GM23248 (cell line): Measurements from ENCODE around the gene ACSL6. TPM values are rescaled to one million over a fixed set of nuclear protein-coding genes. Genes with fewer than 3 reads are reported as not detected.
"Not testable (repeated sequence)": the region's sequence is repeated elsewhere in the genome, so short reads cannot be mapped to it uniquely, and the experiment has no call there.

ENCODE experiments used
- DNase-seq: peaks from one replicate; pipeline ENCODE4 v3.0.0-alpha.2; 2015
- H2AFZ ChIP-seq: fragments of 200-600 bp; sonication (generic); 2 replicates; pipeline ENCODE4 v1.6.1; 2016; ENCODE audit warnings: antibody characterized with exemption
- H3F3A ChIP-seq: fragments of 200-600 bp; sonication (generic); 2 replicates; pipeline ENCODE4 v1.6.1; 2016; ENCODE audit warnings: mild to moderate bottlenecking, antibody characterized with exemption, mixed run types; ENCODE audit not compliant: insufficient read depth
- H3K27ac ChIP-seq: fragments of 200-600 bp; sonication (generic); 2 replicates; pipeline ENCODE4 v1.5.1; 2016; ENCODE audit warnings: mild to moderate bottlenecking
- H3K27me3 ChIP-seq: fragments of 200-600 bp; sonication (generic); replicated peaks from 2 replicates; pipeline ENCODE4 v1.6.1; 2016; ENCODE audit warnings: mild to moderate bottlenecking; ENCODE audit not compliant: insufficient read depth
- H3K36me3 ChIP-seq: fragments of 200-600 bp; sonication (generic); 2 replicates; pipeline ENCODE4 v1.6.1; 2016; ENCODE audit warnings: low read depth, mild to moderate bottlenecking
- H3K4me1 ChIP-seq: fragments of 200-600 bp; sonication (generic); 2 replicates; pipeline ENCODE4 v1.6.1; 2016; ENCODE audit warnings: mild to moderate bottlenecking; ENCODE audit not compliant: insufficient read depth
- H3K4me2 ChIP-seq: fragments of 200-600 bp; sonication (generic); one replicate; pipeline ENCODE4 v1.6.1; 2016; ENCODE audit warnings: mild to moderate bottlenecking; ENCODE audit not compliant: unreplicated experiment
- H3K4me3 ChIP-seq: fragments of 200-600 bp; sonication (generic); 2 replicates; pipeline ENCODE4 v1.5.1; 2016; ENCODE audit warnings: mild to moderate bottlenecking
- H3K79me2 ChIP-seq: fragments of 200-600 bp; sonication (generic); 2 replicates; pipeline ENCODE4 v1.6.1; 2016; ENCODE audit warnings: mild to moderate bottlenecking; ENCODE audit not compliant: insufficient read depth
- H3K9ac ChIP-seq: fragments of 200-600 bp; sonication (generic); 2 replicates; pipeline ENCODE4 v1.6.1; 2016; ENCODE audit warnings: mild to moderate bottlenecking
- H3K9me2 ChIP-seq: fragments of 200-600 bp; sonication (generic); 2 replicates; pipeline ENCODE4 v1.6.1; 2016; ENCODE audit warnings: mixed run types, mild to moderate bottlenecking, moderate library complexity; ENCODE audit not compliant: insufficient read depth
- H3K9me3 ChIP-seq: fragments of 200-600 bp; sonication (generic); one replicate; pipeline ENCODE4 v1.6.1; 2017; ENCODE audit warnings: low read depth
- H4K20me1 ChIP-seq: fragments of 200-600 bp; sonication (generic); 2 replicates; pipeline ENCODE4 v1.6.0; 2016; ENCODE audit not compliant: insufficient read depth
- EZH2 ChIP-seq: fragments of 200-600 bp; sonication (generic); IDR thresholded peaks from 2 replicates; pipeline ENCODE4 v1.6.1; 2018; ENCODE audit warnings: antibody characterized with exemption, mild to moderate bottlenecking; ENCODE audit not compliant: insufficient read depth, poor library complexity, severe bottlenecking
- EZH2phosphoT487 ChIP-seq: fragments of 200-600 bp; sonication (generic); IDR thresholded peaks from 2 replicates; pipeline ENCODE4 v1.6.1; 2018; ENCODE audit warnings: antibody characterized with exemption, moderate library complexity, mild to moderate bottlenecking, low read depth; ENCODE audit not compliant: insufficient read depth
- WGBS, 2 experiments: methylation state at CpG; one replicate each; pipeline ENCODE4 v1.1.6; 2015 to 2017; ENCODE audit warnings: low lambda C conversion rate in 2 of 2, low coverage in 1 of 2; ENCODE audit errors: missing lambda C conversion rate in 2 of 2; 5-methylcytosine and 5-hydroxymethylcytosine counted together
- in situ Hi-C: fragments of 300-500 bp; cut with MboI; formaldehyde crosslinking; loops from 2 replicates; pipeline ENCODE4 v1.15.0; 2020
- polyA plus RNA-seq: library from polyadenylated mRNA; unstranded; fragments of >200 nt; fragmentation: Nextera tagmentation; extraction: Ambion mirVana; gene quantifications from 2 replicates; pipeline ENCODE4 v1.2.1, GENCODE V29; 2016
- total RNA-seq: library from RNA; depleted of rRNA; stranded (reverse); fragments of >200 nt; shearing (Covaris generic); gene quantifications from 2 replicates; pipeline ENCODE4 v1.2.3, GENCODE V29; 2014; rRNA removed

The ACSL6 gene
- total and polyA plus RNA-seq, 2 experiments from 2014 or later, result 0.11 TPM; not detected in 1

DNA sequence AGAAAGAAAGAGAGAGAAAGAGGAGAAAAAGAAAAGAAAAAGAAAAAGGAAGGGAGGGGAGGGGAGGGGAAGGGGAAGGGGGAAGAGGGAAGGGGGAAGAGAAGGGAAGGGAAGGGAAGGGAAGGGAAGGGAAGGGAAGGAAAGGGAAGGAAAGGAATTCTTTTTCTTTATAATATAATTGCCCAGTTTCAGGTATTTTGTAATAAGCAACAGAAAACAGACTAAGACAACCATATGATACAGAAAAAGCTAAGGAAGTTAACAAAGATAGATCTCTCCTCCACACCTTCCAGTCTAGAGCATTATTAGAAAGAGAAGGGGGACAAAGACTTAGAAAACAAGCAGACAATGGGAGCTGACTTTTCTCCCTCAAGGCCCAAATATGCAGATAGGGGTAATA lies 97.0 kb downstream of the ACSL6 start:
- Histone ChIP-seq H4K20me1 (no peaks in the 10 kb centered on the region), H3K27ac (no peak overlapping the region), H3F3A (no peaks in the 10 kb centered on the region), H3K79me2 (no peaks in the 10 kb centered on the region), H3K36me3 (no peaks in the 10 kb centered on the region), H3K9me2 (no peaks in the 10 kb centered on the region), H3K9me3 (no peaks in the 10 kb centered on the region), H3K4me3 (no peak overlapping the region), H3K27me3 (no peaks in the 10 kb centered on the region), H3K4me1 (no peaks in the 10 kb centered on the region), H2AFZ (no peak overlapping the region), H3K4me2 (no peak overlapping the region), H3K9ac (no peak overlapping the region)
- no peak for DNase-seq
- in situ Hi-C loops, result no loop called here
- no peak for TF ChIP-seq EZH2
- no peak for TF ChIP-seq EZH2phosphoT487

DNA sequence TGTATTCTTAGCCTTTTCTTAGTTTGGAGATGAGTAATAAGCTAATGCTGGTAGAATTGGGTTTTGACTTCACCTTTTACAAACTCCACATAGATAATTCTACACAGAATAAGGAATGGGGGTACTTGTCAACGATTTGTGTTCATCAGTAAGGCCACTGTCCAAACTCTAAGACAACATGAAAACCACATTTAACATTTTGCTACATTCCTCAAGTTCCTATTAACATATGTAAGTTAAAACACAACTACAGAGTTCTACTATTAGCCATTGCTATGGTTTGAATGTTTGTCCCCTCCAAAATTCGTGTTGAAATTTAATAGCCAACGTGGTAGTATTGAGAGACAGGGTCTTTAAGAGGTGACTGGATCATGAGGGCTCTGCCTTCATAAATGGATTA lies 97.9 kb downstream of the ACSL6 start:
- Histone ChIP-seq H3K9me3 (no peaks in the 10 kb centered on the region), H2AFZ (no peak overlapping the region), H3F3A (no peaks in the 10 kb centered on the region), H3K4me1 (no peaks in the 10 kb centered on the region), H3K27ac (no peak overlapping the region), H3K4me3 (no peak overlapping the region), H3K79me2 (no peaks in the 10 kb centered on the region), H3K36me3 (no peaks in the 10 kb centered on the region), H3K9me2 (no peaks in the 10 kb centered on the region), H3K9ac (no peak overlapping the region), H4K20me1 (no peaks in the 10 kb centered on the region), H3K27me3 (no peaks in the 10 kb centered on the region), H3K4me2 (no peak overlapping the region)
- 1% methylated on average over 3 of the region's 3 CpGs for WGBS, 2 experiments
- in situ Hi-C loops, result no loop called here
- DNase-seq, result no peak
- no peak for TF ChIP-seq EZH2
- no peak for TF ChIP-seq EZH2phosphoT487

DNA sequence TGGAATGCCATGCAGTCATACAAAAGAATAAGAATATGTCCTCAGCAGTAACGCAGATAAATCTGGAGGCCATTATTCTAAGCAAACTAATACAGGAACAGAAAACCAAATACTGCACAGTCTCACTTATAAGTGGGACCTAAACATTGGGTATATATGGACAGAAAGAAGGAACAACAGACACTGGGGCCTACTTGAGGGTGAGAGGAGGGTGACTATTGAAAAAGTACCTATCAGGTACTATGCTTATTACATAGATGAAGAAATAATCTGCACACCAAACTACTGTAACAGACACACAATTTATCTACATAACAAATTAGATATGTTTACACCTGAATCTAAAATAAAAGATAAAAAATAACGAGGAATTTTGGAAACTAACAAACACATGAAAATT lies 104.8 kb downstream of the ACSL6 start:
- no peak overlapping the region for H3K4me3 ChIP-seq
- H3F3A ChIP-seq, result no peaks in the 10 kb centered on the region
- no peak overlapping the region for H3K4me2 ChIP-seq
- WGBS, 2 experiments, result 10 to 13% methylated on average over 2 of the region's 2 CpGs
- no peak overlapping the region for H2AFZ ChIP-seq
- in situ Hi-C loops, result no loop called here
- H4K20me1 ChIP-seq, result no peaks in the 10 kb centered on the region
- no peak for DNase-seq
- no peaks in the 10 kb centered on the region for H3K79me2 ChIP-seq
- H3K9ac ChIP-seq, result no peak overlapping the region
- no peaks in the 10 kb centered on the region for H3K36me3 ChIP-seq
- peaks cover 4% of the 10 kb centered on the region; the same call in 1 of the 2 replicates for H3K9me2 ChIP-seq
- TF ChIP-seq EZH2phosphoT487 (no peak), EZH2 (no peak)
- no peaks in the 10 kb centered on the region for H3K27me3 ChIP-seq
- H3K4me1 ChIP-seq, result no peaks in the 10 kb centered on the region
- no peak overlapping the region for H3K27ac ChIP-seq
- H3K9me3 ChIP-seq, result no peaks in the 10 kb centered on the region

DNA sequence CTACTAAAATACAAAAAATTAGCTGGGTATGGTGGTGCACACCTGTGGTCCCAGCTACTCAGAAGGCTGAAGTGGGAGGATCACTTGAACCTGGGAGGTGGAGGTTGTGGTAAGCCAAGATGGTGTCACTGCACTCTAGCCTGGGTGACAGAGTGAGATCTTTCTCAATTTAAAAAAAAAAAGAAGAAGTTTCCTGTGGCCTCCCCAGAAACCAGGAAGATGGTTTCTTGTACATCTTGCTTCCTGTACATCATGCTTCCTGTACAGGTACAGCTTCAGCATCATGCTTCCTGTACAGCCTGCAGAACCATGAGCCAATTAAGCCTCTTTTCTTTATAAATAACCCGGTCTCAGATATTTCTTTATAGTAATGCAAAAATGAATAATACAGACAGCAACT lies 109.2 kb downstream of the ACSL6 start:
- WGBS, 2 experiments, result 12 to 13% methylated on average over 1 of the region's 1 CpG
- H2AFZ ChIP-seq, H3K9ac ChIP-seq, H3K9me3 ChIP-seq, H3K27ac ChIP-seq, H4K20me1 ChIP-seq, H3K4me1 ChIP-seq, H3K9me2 ChIP-seq, in situ Hi-C loops, H3F3A ChIP-seq, H3K4me2 ChIP-seq, H3K36me3 ChIP-seq, DNase-seq, H3K4me3 ChIP-seq, H3K79me2 ChIP-seq, H3K27me3 ChIP-seq: not testable (repeated sequence)

Other genes with a start within 250 kb of the ACSL6 start
- 21.6 and 25.8 TPM in 2 replicates for gene FNIP1, start 214.6 kb downstream of the ACSL6 start, total RNA-seq
- gene FNIP1, start 214.6 kb downstream of the ACSL6 start, polyA plus RNA-seq, result 8.8 and 10.3 TPM in 2 replicates
- not detected in 2 replicates for gene MEIKIN, start 66.0 kb downstream of the ACSL6 start, total RNA-seq
- gene MEIKIN, start 66.0 kb downstream of the ACSL6 start, polyA plus RNA-seq, result not detected in 2 replicates
- gene IL3, start 49.0 kb upstream of the ACSL6 start, total RNA-seq, result not detected in 2 replicates
- gene IL3, start 49.0 kb upstream of the ACSL6 start, polyA plus RNA-seq, result not detected in 2 replicates
- not detected in 2 replicates for gene CSF2, start 62.1 kb upstream of the ACSL6 start, total RNA-seq
- not detected in 2 replicates for gene CSF2, start 62.1 kb upstream of the ACSL6 start, polyA plus RNA-seq
- gene P4HA2, start 216.2 kb upstream of the ACSL6 start, total RNA-seq, result 337 and 352 TPM in 2 replicates
- 353 and 374 TPM in 2 replicates for gene P4HA2, start 216.2 kb upstream of the ACSL6 start, polyA plus RNA-seq
- gene PDLIM4, start 246.0 kb upstream of the ACSL6 start, total RNA-seq, result 84.4 and 107 TPM in 2 replicates
- 153 and 156 TPM in 2 replicates for gene PDLIM4, start 246.0 kb upstream of the ACSL6 start, polyA plus RNA-seq